Activated naive CD8-positive, alpha-beta T cell treated with anti-CD3 and anti-CD28 coated beads, Interleukin-2, amount 10 ng/mL, durations not matched to agents 7 days and 5 days (primary cell): ENCODE measurements around the gene CLCA4. TPM values are rescaled to one million over a fixed set of nuclear protein-coding genes. Genes with fewer than 3 reads are reported as not detected.

ENCODE experiments used
- ATAC-seq: fragments of 150-1000 bp; cut with Tn5 transposase; one replicate; pipeline ENCODE4 v1.10.0; 2021; ENCODE audit warnings: low read depth, moderate library complexity
- POLR2A ChIA-PET: fragments of 350-600 bp; sonication (Branson Sonifier 250); formaldehyde crosslinking; loops from one replicate; lab custom pipeline; 2021; ENCODE audit warnings: antibody characterized with exemption; lab: Charles Lee
- DNase-seq: peaks from one replicate; pipeline ENCODE4 v3.0.0; 2021
- H3K27ac Mint-ChIP-seq: one replicate; pipeline ENCODE4 v1.8.0; 2022; ENCODE audit warnings: mild to moderate bottlenecking, mixed read lengths
- H3K27me3 Mint-ChIP-seq: one replicate; pipeline ENCODE4 v1.8.0; 2022; ENCODE audit warnings: mild to moderate bottlenecking, moderate library complexity, mixed read lengths
- H3K36me3 Mint-ChIP-seq: one replicate; pipeline ENCODE4 v1.8.0; 2021; ENCODE audit warnings: mild to moderate bottlenecking, mixed read lengths
- H3K4me1 Mint-ChIP-seq: one replicate; pipeline ENCODE4 v1.8.0; 2021; ENCODE audit warnings: mixed read lengths
- H3K4me3 Mint-ChIP-seq: one replicate; pipeline ENCODE4 v1.8.0; 2022; ENCODE audit warnings: mild to moderate bottlenecking, moderate library complexity, mixed read lengths
- H3K9me3 Mint-ChIP-seq: one replicate; pipeline ENCODE4 v1.8.0; 2021; ENCODE audit warnings: mixed read lengths
- total RNA-seq, 2 experiments: library from RNA; stranded (reverse); gene quantifications; one replicate each; pipeline ENCODE4 v1.2.3, GENCODE V29; 2021

The CLCA4 gene
- total RNA-seq, 2 experiments from 2014 or later = not detected

DNA sequence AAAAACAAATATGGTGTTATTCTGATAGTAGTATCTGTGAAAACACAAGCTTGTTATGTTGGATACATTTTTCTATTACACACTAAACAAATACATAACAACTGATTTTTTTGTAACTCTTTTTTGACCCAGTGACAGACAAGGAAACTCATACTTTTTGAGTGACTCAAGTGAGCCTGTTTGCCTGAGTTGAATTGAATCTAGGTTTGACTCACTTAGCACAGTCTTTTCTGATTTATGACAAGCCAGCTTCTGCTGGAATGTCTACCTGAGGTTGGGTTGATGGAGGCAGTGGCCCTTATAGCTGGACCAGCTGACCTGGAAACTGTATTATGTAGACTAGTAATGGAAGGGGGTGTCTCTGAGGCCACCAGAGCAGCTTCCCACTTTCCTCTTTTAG lies 4.2 kb upstream of the CLCA4 start:
- no peaks in the 10 kb centered on the region for H3K36me3 Mint-ChIP-seq
- H3K27me3 Mint-ChIP-seq = peaks cover 4% of the 10 kb centered on the region
- H3K27ac Mint-ChIP-seq = no peak overlapping the region
- H3K9me3 Mint-ChIP-seq = peaks cover 1% of the 10 kb centered on the region
- H3K4me3 Mint-ChIP-seq = no peak overlapping the region
- DNase-seq (no peak), ATAC-seq (no peak)
- H3K4me1 Mint-ChIP-seq = no peaks in the 10 kb centered on the region
- POLR2A ChIA-PET = no interaction called here

GRCh38 chr1:86548839-86549238 lies 2.0 kb downstream of the CLCA4 start:
- H3K9me3 Mint-ChIP-seq = no peaks in the 10 kb centered on the region

GRCh38 chr1:86551305-86551704 lies 4.4 kb downstream of the CLCA4 start:
- peaks cover 2% of the 10 kb centered on the region for H3K9me3 Mint-ChIP-seq
- H3K27me3 Mint-ChIP-seq = peaks cover 2% of the 10 kb centered on the region
- no peak for ATAC-seq
- H3K4me1 Mint-ChIP-seq = no peaks in the 10 kb centered on the region
- no peaks in the 10 kb centered on the region for H3K36me3 Mint-ChIP-seq
- no peak for DNase-seq
- H3K27ac Mint-ChIP-seq = no peak overlapping the region
- POLR2A ChIA-PET = no interaction called here
- no peak overlapping the region for H3K4me3 Mint-ChIP-seq

More at GRCh38 chr1:86548839-86549238, 2.0 kb downstream of the CLCA4 start:
- Mint-ChIP-seq H3K4me3 (no peak overlapping the region), H3K27ac (no peak overlapping the region), H3K4me1 (no peaks in the 10 kb centered on the region), H3K36me3 (no peaks in the 10 kb centered on the region), H3K27me3 (no peaks in the 10 kb centered on the region)
- DNase-seq = no peak
- POLR2A ChIA-PET = no interaction called here
- ATAC-seq = no peak

DNA sequence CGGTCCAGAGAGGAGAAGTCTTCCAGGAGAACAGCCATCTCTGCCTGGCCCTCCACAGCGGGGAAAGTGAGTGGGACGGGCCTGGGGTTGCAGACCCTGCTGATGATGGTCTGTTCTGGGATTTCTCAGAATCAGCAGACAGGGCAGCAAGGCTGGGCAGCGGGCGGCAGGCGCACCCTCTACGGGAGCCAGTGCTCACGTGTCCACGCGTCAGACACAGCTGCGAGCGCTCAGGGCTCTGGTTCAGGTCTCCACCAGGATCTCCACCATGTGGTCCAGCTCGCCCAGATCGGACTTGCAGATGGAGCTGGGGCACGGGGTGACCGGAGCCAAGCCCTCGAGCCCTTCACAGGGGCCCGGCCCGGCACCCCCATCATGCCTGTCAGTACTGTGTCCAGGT lies 5.5 kb downstream of the CLCA4 start:
- Mint-ChIP-seq H3K27ac (no peak overlapping the region), H3K4me1 (no peaks in the 10 kb centered on the region), H3K27me3 (peaks cover 4% of the 10 kb centered on the region), H3K36me3 (peaks cover under 1% of the 10 kb centered on the region), H3K4me3 (no peak overlapping the region), H3K9me3 (peaks cover 4% of the 10 kb centered on the region)
- no peak for ATAC-seq
- POLR2A ChIA-PET = no interaction called here
- no peak for DNase-seq

DNA sequence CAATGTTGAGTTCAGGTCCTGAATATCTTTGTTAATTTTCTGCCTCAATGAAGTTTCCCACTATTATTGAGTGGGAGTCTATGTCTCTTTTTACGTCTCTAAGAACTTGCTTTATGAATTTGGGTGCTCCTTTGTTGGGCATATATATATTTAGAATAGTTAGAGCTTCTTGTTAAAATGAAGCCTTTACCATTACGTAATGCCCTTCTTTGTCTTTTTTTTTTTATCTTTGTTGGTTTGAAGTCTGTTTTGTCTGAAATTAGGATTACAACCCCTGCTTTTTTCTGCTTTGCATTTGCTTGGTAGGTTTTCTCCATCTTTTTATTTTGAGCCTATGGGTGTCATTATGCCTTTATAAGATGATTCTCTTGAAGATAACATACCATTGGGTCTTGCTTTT lies 10.9 kb downstream of the CLCA4 start:
- no peak overlapping the region for H3K27ac Mint-ChIP-seq
- DNase-seq (no peak), ATAC-seq (no peak)
- no peaks in the 10 kb centered on the region for H3K4me1 Mint-ChIP-seq
- H3K4me3 Mint-ChIP-seq = no peak overlapping the region
- H3K9me3 Mint-ChIP-seq = peaks cover 11% of the 10 kb centered on the region
- POLR2A ChIA-PET = no interaction called here
- peaks cover 5% of the 10 kb centered on the region for H3K27me3 Mint-ChIP-seq
- H3K36me3 Mint-ChIP-seq = peaks cover 1% of the 10 kb centered on the region

DNA sequence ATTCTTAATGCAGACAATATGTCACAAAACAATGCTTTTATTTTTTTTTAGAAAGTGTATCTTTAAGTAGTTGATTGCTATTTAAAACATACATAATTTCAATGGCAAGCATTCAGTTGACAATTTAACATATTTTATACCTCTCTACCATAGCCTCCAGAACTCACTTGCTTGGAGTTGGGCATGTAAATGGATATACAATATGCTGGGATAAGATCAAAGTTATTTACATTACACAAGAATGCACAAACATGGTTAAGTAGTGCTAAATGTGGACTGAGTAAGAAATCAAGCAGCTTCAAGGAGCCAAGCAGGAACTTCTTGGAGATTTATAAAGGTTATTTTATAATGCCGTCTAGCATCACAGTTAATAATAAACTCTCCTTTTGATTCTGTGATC lies 17.0 kb downstream of the CLCA4 start:
- DNase-seq (no peak), ATAC-seq (no peak)
- Mint-ChIP-seq H3K4me1 (no peaks in the 10 kb centered on the region), H3K27me3 (no peaks in the 10 kb centered on the region), H3K27ac (no peak overlapping the region), H3K36me3 (no peaks in the 10 kb centered on the region), H3K9me3 (peaks cover 4% of the 10 kb centered on the region), H3K4me3 (no peak overlapping the region)
- POLR2A ChIA-PET = no interaction called here

DNA sequence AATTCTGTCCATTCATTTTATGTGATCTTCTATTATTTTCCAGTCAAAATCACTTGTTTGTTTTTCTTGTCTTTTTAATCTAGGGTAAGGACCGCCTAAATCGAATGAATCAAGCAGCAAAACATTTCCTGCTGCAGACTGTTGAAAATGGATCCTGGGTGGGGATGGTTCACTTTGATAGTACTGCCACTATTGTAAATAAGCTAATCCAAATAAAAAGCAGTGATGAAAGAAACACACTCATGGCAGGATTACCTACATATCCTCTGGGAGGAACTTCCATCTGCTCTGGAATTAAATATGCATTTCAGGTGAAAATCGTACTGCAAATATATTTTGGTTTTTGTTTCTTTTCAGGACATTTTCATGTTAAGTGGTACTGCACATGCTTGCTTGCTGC lies 20.5 kb downstream of the CLCA4 start:
- Mint-ChIP-seq H3K4me1 (no peaks in the 10 kb centered on the region), H3K27me3 (peaks cover 3% of the 10 kb centered on the region), H3K27ac (no peak overlapping the region), H3K9me3 (no peaks in the 10 kb centered on the region), H3K36me3 (no peaks in the 10 kb centered on the region), H3K4me3 (no peak overlapping the region)
- POLR2A ChIA-PET = no interaction called here
- ATAC-seq (no peak), DNase-seq (no peak)

DNA sequence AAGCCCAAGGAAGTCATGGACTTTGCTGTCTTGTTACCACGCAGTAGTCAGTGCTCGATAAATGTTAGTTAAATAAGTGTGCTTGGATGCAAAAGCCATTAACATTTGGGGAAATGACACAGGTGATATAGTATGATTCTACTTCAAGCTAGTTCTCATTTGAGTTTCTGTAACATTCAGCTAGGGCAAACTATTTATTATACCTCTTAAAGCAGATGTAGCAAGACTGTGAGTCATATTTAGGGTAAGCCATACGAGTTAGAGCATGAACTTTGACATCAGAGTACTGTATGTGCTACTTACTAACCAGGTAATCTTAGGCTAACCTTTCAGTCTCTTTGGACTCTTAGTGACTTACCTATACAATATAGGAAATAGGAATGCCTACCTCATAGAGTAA lies 21.0 kb downstream of the CLCA4 start:
- no peak overlapping the region for H3K27ac Mint-ChIP-seq
- POLR2A ChIA-PET = no interaction called here
- H3K27me3 Mint-ChIP-seq = peaks cover 3% of the 10 kb centered on the region

GRCh38 chr1:86573763-86574484 lies 27.0 kb downstream of the CLCA4 start:
- Mint-ChIP-seq H3K27me3 (peaks cover 8% of the 10 kb centered on the region), H3K4me3 (no peak overlapping the region), H3K4me1 (no peaks in the 10 kb centered on the region), H3K36me3 (no peaks in the 10 kb centered on the region), H3K9me3 (no peaks in the 10 kb centered on the region), H3K27ac (no peak overlapping the region)
- POLR2A ChIA-PET = no interaction called here
- ATAC-seq (no peak), DNase-seq (no peak)

More for the DNA sequence above, 21.0 kb downstream of the CLCA4 start:
- DNase-seq (no peak), ATAC-seq (no peak)
- Mint-ChIP-seq H3K36me3 (no peaks in the 10 kb centered on the region), H3K4me3 (no peak overlapping the region), H3K4me1 (no peaks in the 10 kb centered on the region), H3K9me3 (no peaks in the 10 kb centered on the region)

DNA sequence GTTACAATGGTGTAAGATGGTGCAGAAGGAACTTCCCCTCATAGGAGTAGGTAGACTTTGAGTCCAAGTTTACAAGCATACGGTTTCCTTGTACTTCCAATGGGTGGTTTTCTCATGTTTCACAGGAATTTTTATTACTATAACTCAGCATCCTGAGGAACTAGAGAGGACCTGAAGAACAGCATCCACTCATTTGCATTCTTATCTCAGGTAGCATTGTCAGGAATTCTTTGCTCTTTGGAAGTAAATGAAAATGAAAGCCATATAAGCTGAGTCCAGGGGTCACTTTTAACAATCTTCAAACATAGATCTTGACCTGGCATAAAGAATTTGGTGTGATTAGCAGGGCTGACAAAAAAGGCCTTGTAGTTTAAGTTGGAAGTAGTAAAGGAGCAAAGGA lies 34.4 kb downstream of the CLCA4 start:
- H3K36me3 Mint-ChIP-seq = no peaks in the 10 kb centered on the region
- no peaks in the 10 kb centered on the region for H3K9me3 Mint-ChIP-seq
- POLR2A ChIA-PET = no interaction called here
- no peaks in the 10 kb centered on the region for H3K4me1 Mint-ChIP-seq
- ATAC-seq = no peak
- H3K27ac Mint-ChIP-seq = no peak overlapping the region
- H3K27me3 Mint-ChIP-seq = no peaks in the 10 kb centered on the region
- no peak overlapping the region for H3K4me3 Mint-ChIP-seq
- no peak for DNase-seq

DNA sequence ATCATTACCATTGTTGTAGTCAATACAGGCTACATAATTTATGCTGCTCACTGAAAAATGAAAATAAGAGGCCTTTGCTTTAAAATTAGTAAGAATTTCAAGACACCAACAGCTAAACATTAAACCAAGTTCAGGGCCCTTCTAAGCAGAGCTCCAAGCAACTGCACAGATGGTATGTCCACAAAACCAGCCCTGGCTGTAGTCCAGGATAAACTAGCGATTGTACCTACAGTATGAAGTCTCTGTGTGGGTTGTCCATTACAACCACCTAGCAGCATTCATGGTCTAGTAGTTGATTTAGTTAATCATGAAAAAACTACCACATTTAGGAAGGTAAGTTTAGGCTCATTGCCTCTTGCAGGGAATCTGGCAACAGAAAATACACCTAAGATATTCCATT lies 35.3 kb downstream of the CLCA4 start:
- POLR2A ChIA-PET = no interaction called here
- H3K4me1 Mint-ChIP-seq = no peaks in the 10 kb centered on the region

DNA sequence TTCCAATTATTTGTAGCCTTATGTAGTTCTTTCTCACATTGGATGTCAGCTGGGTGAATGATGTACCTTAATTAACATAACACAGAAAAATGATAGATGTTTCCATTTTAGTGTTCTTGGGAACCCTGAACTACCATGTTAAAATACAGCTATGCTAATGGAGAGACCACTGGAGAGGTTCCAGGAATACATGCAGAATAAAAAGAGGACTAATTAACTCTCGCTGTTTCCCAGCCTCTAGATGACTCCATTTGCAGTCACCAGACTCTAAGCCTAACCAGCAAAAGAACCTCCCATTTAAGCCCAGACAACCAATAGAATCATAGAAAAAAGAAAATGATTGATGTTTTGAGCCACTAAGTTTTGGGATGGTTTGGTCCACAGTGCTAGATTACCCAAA lies 36.2 kb downstream of the CLCA4 start:
- Mint-ChIP-seq H3K9me3 (no peaks in the 10 kb centered on the region), H3K4me3 (no peak overlapping the region), H3K36me3 (no peaks in the 10 kb centered on the region), H3K4me1 (no peaks in the 10 kb centered on the region), H3K27me3 (peaks cover 1% of the 10 kb centered on the region), H3K27ac (no peak overlapping the region)
- ATAC-seq (no peak), DNase-seq (no peak)
- POLR2A ChIA-PET = no interaction called here

More for the DNA sequence above, 35.3 kb downstream of the CLCA4 start:
- Mint-ChIP-seq H3K36me3 (no peaks in the 10 kb centered on the region), H3K9me3 (no peaks in the 10 kb centered on the region), H3K4me3 (no peak overlapping the region), H3K27ac (no peak overlapping the region), H3K27me3 (no peaks in the 10 kb centered on the region)
- no peak for ATAC-seq
- no peak for DNase-seq

GRCh38 chr1:86583593-86583992 lies 36.7 kb downstream of the CLCA4 start:
- POLR2A ChIA-PET = no interaction called here
- no peak for DNase-seq
- ATAC-seq = no peak
- H3K27me3 Mint-ChIP-seq = peaks cover 3% of the 10 kb centered on the region
- H3K27ac Mint-ChIP-seq = no peak overlapping the region
- no peaks in the 10 kb centered on the region for H3K9me3 Mint-ChIP-seq
- H3K4me3 Mint-ChIP-seq = no peak overlapping the region
- H3K4me1 Mint-ChIP-seq = no peaks in the 10 kb centered on the region
- no peaks in the 10 kb centered on the region for H3K36me3 Mint-ChIP-seq

DNA sequence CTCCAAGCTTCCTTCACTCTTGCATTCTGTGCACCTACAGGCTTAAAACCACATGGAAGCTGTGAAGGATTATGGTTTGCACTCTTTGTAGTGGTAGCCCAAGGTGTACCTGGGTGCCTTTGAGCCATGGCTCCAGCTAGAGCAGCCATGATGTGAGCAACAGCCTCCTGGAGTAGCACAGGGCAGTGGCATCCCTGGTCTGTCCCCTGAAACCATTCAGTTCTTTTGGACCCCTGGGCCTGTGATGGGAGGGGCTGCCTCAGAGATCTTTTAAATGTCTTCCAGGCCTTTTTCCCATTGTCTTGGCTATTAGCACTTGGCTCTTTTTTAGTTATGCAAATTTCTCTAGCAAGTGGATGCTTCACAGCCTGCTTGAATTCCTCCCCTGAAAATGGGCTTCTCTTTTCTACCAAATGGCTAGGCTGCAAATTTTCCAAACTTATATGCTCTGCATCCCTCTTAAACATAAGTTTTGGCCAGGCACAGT lies 47.4 kb downstream of the CLCA4 start:
- peaks cover 9% of the 10 kb centered on the region for H3K9me3 Mint-ChIP-seq
- H3K4me1 Mint-ChIP-seq = no peaks in the 10 kb centered on the region
- no peak overlapping the region for H3K4me3 Mint-ChIP-seq
- peaks cover 1% of the 10 kb centered on the region for H3K27me3 Mint-ChIP-seq
- no peak overlapping the region for H3K27ac Mint-ChIP-seq
- no peaks in the 10 kb centered on the region for H3K36me3 Mint-ChIP-seq
- POLR2A ChIA-PET = no interaction called here
- DNase-seq (no peak), ATAC-seq (no peak)
